Occipital lobe (tissue), 2 donors: ENCODE results near the gene GNAO1. TPM values are rescaled to one million over a fixed set of nuclear protein-coding genes. Genes with fewer than 3 reads are reported as not detected.
A peak's percentile ranks its signal among the peaks of the same experiment; 100 is the strongest.

ENCODE experiments used
- DNase-seq: peaks from one replicate; lab custom pipeline; 2025; lab: John Stamatoyannopoulos, UW
- total RNA-seq: library from RNA; depleted of rRNA; stranded (reverse); fragments of >200 nt; gene quantifications from one replicate; pipeline ENCODE4 v1.2.3, GENCODE V29; 2014

The GNAO1 gene
- total RNA-seq = 48.0 TPM

GRCh38 chr16:56191156-56191815 is at the start of gene GNAO1:
TSS of gene GNAO1 (plus strand) at chr16:56191489. CDS start at chr16:56192236, 747 bp downstream.
- peak; percentile 75 for DNase-seq

GRCh38 chr16:56143666-56144065 is 47.6 kb upstream of the GNAO1 start:
- no peak for DNase-seq

GRCh38 chr16:56145369-56145768 is 45.9 kb upstream of the GNAO1 start:
- no peak for DNase-seq

GRCh38 chr16:56151621-56152020 is 39.7 kb upstream of the GNAO1 start:
- DNase-seq = no peak

GRCh38 chr16:56161658-56162057 is 29.6 kb upstream of the GNAO1 start:
- no peak for DNase-seq

GRCh38 chr16:56163089-56163488 is 28.2 kb upstream of the GNAO1 start:
- no peak for DNase-seq

- no peak for DNase-seq
These were observed 27.4 kb upstream of the GNAO1 start for GRCh38 chr16:56163938-56164337.

GRCh38 chr16:56164636-56165035 is 26.7 kb upstream of the GNAO1 start:
- DNase-seq = no peak

GRCh38 chr16:56174411-56174810 is 16.9 kb upstream of the GNAO1 start:
- DNase-seq = no peak

- no peak for DNase-seq
These were observed 9.9 kb upstream of the GNAO1 start for GRCh38 chr16:56181401-56181800.

GRCh38 chr16:56183266-56183665 is 8.0 kb upstream of the GNAO1 start:
- DNase-seq = no peak

- no peak for DNase-seq
These were observed 1.1 kb upstream of the GNAO1 start for GRCh38 chr16:56190048-56190676.

- DNase-seq = no peak
These were observed 573 bp upstream of the GNAO1 start for GRCh38 chr16:56190677-56191155.

- DNase-seq = no peak
These were observed 746 bp downstream of the GNAO1 start for GRCh38 chr16:56191835-56192634.

- no peak for DNase-seq
These were observed 1.3 kb downstream of the GNAO1 start for GRCh38 chr16:56192635-56192945.

GRCh38 chr16:56192986-56193945 is 2.0 kb downstream of the GNAO1 start:
- peak; percentile 49 for DNase-seq

- DNase-seq = peak; percentile 83
These were observed 2.9 kb downstream of the GNAO1 start for GRCh38 chr16:56193951-56194726.

GRCh38 chr16:56195151-56195550 is 3.9 kb downstream of the GNAO1 start:
- no peak for DNase-seq

GRCh38 chr16:56196381-56196780 is 5.1 kb downstream of the GNAO1 start:
- no peak for DNase-seq

- no peak for DNase-seq
These were observed 6.1 kb downstream of the GNAO1 start for GRCh38 chr16:56197192-56197992.
